DND-41 (cell line): Measurements from ENCODE around the gene ARHGEF17.
A peak's percentile ranks its signal among the peaks of the same experiment; 100 is the strongest.

Source experiments
- ATAC-seq: fragments of 200-7000 bp; cut with Tn5 transposase; 3 replicates; pipeline ENCODE4 v1.9.1; 2021; ENCODE audit warnings: low read depth; ENCODE audit not compliant: insufficient read depth
- DNase-seq: peaks from one replicate; pipeline ENCODE4 v3.0.0-alpha.2; 2020
- H2AFZ ChIP-seq: 2 replicates; pipeline ENCODE4 v1.6.0; 2012; ENCODE audit warnings: low read depth, low read length
- H3K27ac ChIP-seq: 2 replicates; pipeline ENCODE4 v1.5.1; 2012; ENCODE audit warnings: low read length, inconsistent platforms
- H3K27me3 ChIP-seq: fragments of 200-600 bp; sonication (generic); 2 replicates; pipeline ENCODE4 v1.6.0; 2012; ENCODE audit warnings: low read length, mild to moderate bottlenecking, inconsistent platforms; ENCODE audit not compliant: insufficient read depth, poor library complexity
- H3K36me3 ChIP-seq: 2 replicates; pipeline ENCODE4 v1.5.1; 2012; ENCODE audit warnings: low read length, inconsistent platforms; ENCODE audit not compliant: insufficient read depth
- H3K4me1 ChIP-seq: 2 replicates; pipeline ENCODE4 v1.5.1; 2012; ENCODE audit warnings: mild to moderate bottlenecking, low read length; ENCODE audit not compliant: insufficient read depth
- H3K4me2 ChIP-seq: 2 replicates; pipeline ENCODE4 v1.6.0; 2012; ENCODE audit warnings: mild to moderate bottlenecking, moderate library complexity, low read length, inconsistent platforms; ENCODE audit not compliant: insufficient read depth
- H3K4me3 ChIP-seq, 2 experiments: fragments of 200-600 bp in 1 of 2; shearing (Covaris generic) in 1 of 2; 2 replicates each; pipeline ENCODE4 v1.5.1; 2012 to 2016; ENCODE audit warnings: inconsistent platforms in 2 of 2, low read length in 2 of 2, mild to moderate bottlenecking in 2 of 2, low read depth in 1 of 2, moderate library complexity in 1 of 2
- H3K79me2 ChIP-seq: 2 replicates; pipeline ENCODE4 v1.6.0; 2012; ENCODE audit warnings: low read length, inconsistent platforms; ENCODE audit not compliant: insufficient read depth
- H3K9ac ChIP-seq: 2 replicates; pipeline ENCODE4 v1.6.0; 2012; ENCODE audit warnings: low read depth, mild to moderate bottlenecking, inconsistent platforms, low read length, moderate library complexity
- H3K9me3 ChIP-seq: 2 replicates; pipeline ENCODE4 v1.5.1; 2012; ENCODE audit warnings: low read length, moderate library complexity, mild to moderate bottlenecking, inconsistent platforms; ENCODE audit not compliant: insufficient read depth, severe bottlenecking
- H4K20me1 ChIP-seq: 2 replicates; pipeline ENCODE4 v1.6.0; 2012; ENCODE audit warnings: low read length; ENCODE audit not compliant: insufficient read depth
- EZH2 ChIP-seq: IDR thresholded peaks from 3 replicates; pipeline ENCODE4 v1.6.1; 2012; ENCODE audit warnings: borderline replicate concordance, low read depth, mild to moderate bottlenecking, moderate library complexity, low read length, inconsistent platforms; ENCODE audit not compliant: severe bottlenecking
- TF ChIP-seq, protein P1 (sequence below): IDR thresholded peaks from 2 replicates; pipeline ENCODE4 v1.5.1; 2012; ENCODE audit warnings: borderline replicate concordance, low read length, moderate library complexity, mild to moderate bottlenecking; ENCODE audit not compliant: poor library complexity, severe bottlenecking; ENCODE audit errors: extremely low read depth

The ARHGEF17 gene

DNA sequence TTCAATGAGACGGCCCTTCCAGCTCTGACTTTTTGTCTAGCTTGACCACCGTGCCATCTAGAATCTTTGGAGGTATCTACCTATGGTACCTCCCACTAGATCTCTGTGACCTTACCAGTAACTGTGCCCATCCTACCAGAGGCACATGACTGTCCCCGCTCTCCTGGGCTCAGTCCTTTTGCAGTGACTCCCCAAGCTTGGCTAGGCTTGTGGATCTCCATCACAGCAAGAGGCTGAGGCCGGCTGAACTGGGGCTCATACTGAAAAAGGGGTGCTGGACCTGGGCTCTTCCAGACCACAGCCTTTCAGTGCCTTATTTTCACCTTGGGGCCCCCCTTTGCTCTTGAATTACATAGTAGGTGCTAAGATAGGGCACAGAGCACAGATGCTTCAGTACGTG is 95.5 kb downstream of the ARHGEF17 start:
- no peak overlapping the region for H3K4me2 ChIP-seq
- DNase-seq, result no peak
- peaks cover 36% of the 10 kb centered on the region for H3K36me3 ChIP-seq
- H3K9ac ChIP-seq, result no peak overlapping the region
- no peak for ATAC-seq
- H3K4me1 ChIP-seq, result no peaks in the 10 kb centered on the region
- H3K4me3 ChIP-seq, result no peak overlapping the region
- H3K9me3 ChIP-seq, result no peaks in the 10 kb centered on the region
- no peak overlapping the region for H3K27ac ChIP-seq
- H3K27me3 ChIP-seq, result no peaks in the 10 kb centered on the region
- TF ChIP-seq, protein P1, sequence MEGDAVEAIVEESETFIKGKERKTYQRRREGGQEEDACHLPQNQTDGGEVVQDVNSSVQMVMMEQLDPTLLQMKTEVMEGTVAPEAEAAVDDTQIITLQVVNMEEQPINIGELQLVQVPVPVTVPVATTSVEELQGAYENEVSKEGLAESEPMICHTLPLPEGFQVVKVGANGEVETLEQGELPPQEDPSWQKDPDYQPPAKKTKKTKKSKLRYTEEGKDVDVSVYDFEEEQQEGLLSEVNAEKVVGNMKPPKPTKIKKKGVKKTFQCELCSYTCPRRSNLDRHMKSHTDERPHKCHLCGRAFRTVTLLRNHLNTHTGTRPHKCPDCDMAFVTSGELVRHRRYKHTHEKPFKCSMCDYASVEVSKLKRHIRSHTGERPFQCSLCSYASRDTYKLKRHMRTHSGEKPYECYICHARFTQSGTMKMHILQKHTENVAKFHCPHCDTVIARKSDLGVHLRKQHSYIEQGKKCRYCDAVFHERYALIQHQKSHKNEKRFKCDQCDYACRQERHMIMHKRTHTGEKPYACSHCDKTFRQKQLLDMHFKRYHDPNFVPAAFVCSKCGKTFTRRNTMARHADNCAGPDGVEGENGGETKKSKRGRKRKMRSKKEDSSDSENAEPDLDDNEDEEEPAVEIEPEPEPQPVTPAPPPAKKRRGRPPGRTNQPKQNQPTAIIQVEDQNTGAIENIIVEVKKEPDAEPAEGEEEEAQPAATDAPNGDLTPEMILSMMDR, result no peak
- TF ChIP-seq EZH2, result no peak
- H3K79me2 ChIP-seq, result no peaks in the 10 kb centered on the region
- no peak overlapping the region for H2AFZ ChIP-seq
- no peaks in the 10 kb centered on the region for H4K20me1 ChIP-seq

DNA sequence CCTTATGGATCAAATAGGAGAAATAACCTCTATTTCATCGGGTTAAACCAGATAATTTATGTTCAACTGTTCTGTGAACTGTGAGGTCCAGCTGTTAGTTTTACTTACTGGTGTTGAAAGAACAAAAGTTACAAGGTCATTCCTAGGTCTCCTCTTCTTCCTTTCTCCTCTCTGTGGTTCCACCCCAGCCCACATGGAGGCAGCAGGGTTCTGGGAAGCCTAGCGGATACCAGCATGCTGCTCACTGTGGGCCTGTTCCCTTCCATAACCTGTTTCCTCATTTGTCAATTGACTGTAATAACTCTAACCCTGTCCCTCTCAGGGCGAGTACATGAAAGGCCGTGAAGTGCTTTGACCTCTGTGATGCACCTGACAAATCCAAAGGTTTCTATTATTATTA is 96.0 kb downstream of the ARHGEF17 start:
- Histone ChIP-seq H3K27me3 (no peaks in the 10 kb centered on the region), H3K4me3 (no peak overlapping the region), H2AFZ (no peak overlapping the region), H3K79me2 (no peaks in the 10 kb centered on the region), H3K36me3 (peaks cover 39% of the 10 kb centered on the region), H3K4me1 (no peaks in the 10 kb centered on the region), H3K4me2 (no peak overlapping the region), H3K9me3 (no peaks in the 10 kb centered on the region), H3K9ac (no peak overlapping the region), H3K27ac (no peak overlapping the region), H4K20me1 (no peaks in the 10 kb centered on the region)
- TF ChIP-seq EZH2, result no peak
- TF ChIP-seq, protein P1, result peak; percentile 58
- ATAC-seq, result peak; percentile 35; the same call in 1 of the 3 replicates
- peak; percentile 26 for DNase-seq

DNA sequence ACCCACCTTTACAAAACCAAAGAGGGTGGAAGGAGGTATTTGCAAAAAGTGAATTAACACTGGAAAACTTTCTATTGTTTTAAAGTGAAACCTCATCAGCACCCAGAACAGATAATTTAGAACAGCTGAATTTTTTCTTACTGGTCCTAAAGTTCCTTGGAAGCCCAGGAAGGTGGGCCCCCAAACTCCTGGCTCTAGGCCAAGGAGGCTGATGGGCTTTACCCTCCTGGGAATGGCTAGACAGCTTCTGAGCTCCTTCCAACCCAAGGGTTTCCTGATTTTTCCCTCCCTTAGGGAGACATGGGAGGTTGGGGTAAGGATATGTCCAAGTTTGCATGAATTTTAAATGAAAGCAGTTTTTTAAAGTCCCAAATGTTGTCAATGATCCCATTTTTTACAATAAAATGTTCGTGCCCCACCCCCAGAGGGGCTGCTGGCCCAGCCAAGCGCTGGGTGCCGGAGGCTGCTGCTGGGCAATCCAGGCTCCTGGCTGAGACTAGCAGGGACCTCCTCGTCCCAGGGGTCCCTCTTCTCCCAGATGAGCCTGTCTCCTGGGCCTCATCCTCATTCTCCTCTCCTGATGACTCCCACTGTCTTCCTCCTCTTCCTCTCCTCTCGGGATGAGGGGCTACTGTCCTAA is 96.5 kb downstream of the ARHGEF17 start:
- H2AFZ ChIP-seq, result no peak overlapping the region
- H3K9ac ChIP-seq, result no peak overlapping the region
- no peaks in the 10 kb centered on the region for H3K4me1 ChIP-seq
- DNase-seq (no peak), ATAC-seq (no peak)
- no peaks in the 10 kb centered on the region for H3K79me2 ChIP-seq
- peaks cover 45% of the 10 kb centered on the region for H3K36me3 ChIP-seq
- no peak overlapping the region for H3K27ac ChIP-seq
- H3K4me3 ChIP-seq, result no peak overlapping the region
- H3K9me3 ChIP-seq, result no peaks in the 10 kb centered on the region
- H3K27me3 ChIP-seq, result no peaks in the 10 kb centered on the region
- H4K20me1 ChIP-seq, result no peaks in the 10 kb centered on the region
- H3K4me2 ChIP-seq, result no peak overlapping the region
- TF ChIP-seq, protein P1, result no peak
- no peak for TF ChIP-seq EZH2

DNA sequence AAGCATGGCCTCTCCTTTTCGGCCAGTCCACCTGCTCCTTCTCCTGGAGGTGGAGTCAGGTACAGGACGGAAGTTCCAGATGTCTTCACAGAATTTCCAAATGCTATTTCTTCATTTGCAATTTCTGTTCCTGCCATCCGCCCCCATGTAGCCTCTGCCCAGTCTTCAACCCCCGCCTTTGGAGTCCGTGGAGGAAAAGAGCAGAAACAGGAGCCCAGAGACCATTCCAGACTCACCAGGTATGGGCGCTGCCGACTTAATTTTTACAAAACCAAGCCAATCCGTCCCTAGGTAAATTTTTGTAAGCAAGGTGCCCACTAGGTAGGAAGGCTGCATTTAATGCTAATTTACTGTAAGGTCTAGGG is 97.1 kb downstream of the ARHGEF17 start:
- no peaks in the 10 kb centered on the region for H3K27me3 ChIP-seq
- no peaks in the 10 kb centered on the region for H3K4me1 ChIP-seq
- TF ChIP-seq, protein P1, result no peak
- TF ChIP-seq EZH2, result no peak
- no peak overlapping the region for H2AFZ ChIP-seq
- H4K20me1 ChIP-seq, result no peaks in the 10 kb centered on the region
- H3K27ac ChIP-seq, result no peak overlapping the region
- ATAC-seq (no peak), DNase-seq (no peak)
- no peaks in the 10 kb centered on the region for H3K9me3 ChIP-seq
- H3K79me2 ChIP-seq, result no peaks in the 10 kb centered on the region
- H3K9ac ChIP-seq, result no peak overlapping the region
- H3K4me2 ChIP-seq, result no peak overlapping the region
- no peak overlapping the region for H3K4me3 ChIP-seq
- peaks cover 49% of the 10 kb centered on the region for H3K36me3 ChIP-seq
